ENCODE data around the gene EEF1AKMT4.

Gene EEF1AKMT4

GRCh38 chr3:184236033-184236410 is 13.4 kb upstream of the EEF1AKMT4 start:
- no peak for DNase-seq

GRCh38 chr3:184236636-184237035 is 12.8 kb upstream of the EEF1AKMT4 start:
- no peak for DNase-seq

- peak; percentile 5 for DNase-seq
Observed at GRCh38 chr3:184237211-184237610, 12.3 kb upstream of the EEF1AKMT4 start.

- no peak for DNase-seq
Observed at GRCh38 chr3:184237807-184238206, 11.7 kb upstream of the EEF1AKMT4 start.

GRCh38 chr3:184238246-184238818 is 11.1 kb upstream of the EEF1AKMT4 start:
- no peak for DNase-seq

- no peak for DNase-seq
Observed at GRCh38 chr3:184239221-184239620, 10.3 kb upstream of the EEF1AKMT4 start.

GRCh38 chr3:184239708-184240107 is 9.8 kb upstream of the EEF1AKMT4 start:
- no peak for DNase-seq

GRCh38 chr3:184240384-184241140 is 8.9 kb upstream of the EEF1AKMT4 start:
- no peak for DNase-seq

- no peak for DNase-seq
Observed at GRCh38 chr3:184241141-184241446, 8.4 kb upstream of the EEF1AKMT4 start.

GRCh38 chr3:184241447-184242296 is 7.8 kb upstream of the EEF1AKMT4 start:
- DNase-seq = no peak

- no peak for DNase-seq
Observed at GRCh38 chr3:184242297-184242685, 7.2 kb upstream of the EEF1AKMT4 start.

- peak; percentile 88 for DNase-seq
Observed at GRCh38 chr3:184248454-184249411, 739 bp upstream of the EEF1AKMT4 start, which contains the start of gene ALG3. TSS of gene ALG3 (minus strand) at chr3:184248962. CDS start at chr3:184248940, 22 bp downstream.

- DNase-seq = peak; percentile 90
Observed at GRCh38 chr3:184250167-184250828, 826 bp downstream of the EEF1AKMT4 start.

- no peak for DNase-seq
Observed at GRCh38 chr3:184255291-184256039, 6.0 kb downstream of the EEF1AKMT4 start.

- DNase-seq = no peak
Observed at GRCh38 chr3:184257083-184257915, 7.8 kb downstream of the EEF1AKMT4 start.

- DNase-seq = no peak
Observed at GRCh38 chr3:184258926-184259325, 9.5 kb downstream of the EEF1AKMT4 start.

GRCh38 chr3:184259396-184259877 is 10.0 kb downstream of the EEF1AKMT4 start:
- no peak for DNase-seq

- DNase-seq = peak; percentile 51
Observed at GRCh38 chr3:184259878-184260723, 10.6 kb downstream of the EEF1AKMT4 start.

- DNase-seq = no peak
Observed at GRCh38 chr3:184260724-184261269, 11.3 kb downstream of the EEF1AKMT4 start.

Data from activated CD4-positive, CD25-positive, alpha-beta regulatory T cell treated with anti-CD3 and anti-CD28 coated beads, Interleukin-2, amount 50 U/mL, for 72 hours (primary cell).